Non-pigmented ciliary epithelial cell (primary cell): ENCODE results near the gene SNAP25.

Experiments used
- DNase-seq: peaks from one replicate; pipeline ENCODE4 v3.0.0-alpha.2; 2010; ENCODE audit warnings: low read depth

Gene SNAP25

DNA sequence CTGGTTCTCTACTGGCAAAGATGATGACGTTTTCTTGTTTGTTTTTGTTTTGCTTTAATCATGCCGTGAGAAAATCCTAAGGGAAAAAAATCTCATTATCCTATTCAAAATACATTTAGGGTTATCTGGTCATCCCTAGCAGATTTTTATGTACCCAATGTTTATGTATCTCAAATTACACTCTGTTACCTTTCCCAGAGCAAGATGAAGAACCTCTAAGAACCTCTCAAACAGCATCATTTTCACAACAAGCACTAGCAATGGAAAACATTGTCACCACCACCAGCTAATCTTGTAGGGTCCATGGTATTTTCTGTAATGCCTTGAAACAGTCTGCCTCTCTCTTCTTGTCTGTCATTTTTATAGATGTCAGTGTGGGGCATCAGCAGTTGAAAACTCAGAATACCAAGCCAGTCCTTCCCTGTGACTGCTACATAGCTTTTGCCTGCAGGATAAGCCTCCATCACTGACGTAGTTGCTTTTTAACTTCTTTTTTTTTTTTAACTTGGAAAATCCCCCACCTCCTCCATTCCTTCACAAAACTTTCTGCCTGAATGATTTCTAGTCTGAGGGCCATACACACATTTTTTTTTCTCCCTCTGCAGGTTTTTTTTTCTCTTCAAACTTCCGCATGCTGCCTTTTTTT is 2.4 kb upstream of the SNAP25 start:
- no peak for DNase-seq

DNA sequence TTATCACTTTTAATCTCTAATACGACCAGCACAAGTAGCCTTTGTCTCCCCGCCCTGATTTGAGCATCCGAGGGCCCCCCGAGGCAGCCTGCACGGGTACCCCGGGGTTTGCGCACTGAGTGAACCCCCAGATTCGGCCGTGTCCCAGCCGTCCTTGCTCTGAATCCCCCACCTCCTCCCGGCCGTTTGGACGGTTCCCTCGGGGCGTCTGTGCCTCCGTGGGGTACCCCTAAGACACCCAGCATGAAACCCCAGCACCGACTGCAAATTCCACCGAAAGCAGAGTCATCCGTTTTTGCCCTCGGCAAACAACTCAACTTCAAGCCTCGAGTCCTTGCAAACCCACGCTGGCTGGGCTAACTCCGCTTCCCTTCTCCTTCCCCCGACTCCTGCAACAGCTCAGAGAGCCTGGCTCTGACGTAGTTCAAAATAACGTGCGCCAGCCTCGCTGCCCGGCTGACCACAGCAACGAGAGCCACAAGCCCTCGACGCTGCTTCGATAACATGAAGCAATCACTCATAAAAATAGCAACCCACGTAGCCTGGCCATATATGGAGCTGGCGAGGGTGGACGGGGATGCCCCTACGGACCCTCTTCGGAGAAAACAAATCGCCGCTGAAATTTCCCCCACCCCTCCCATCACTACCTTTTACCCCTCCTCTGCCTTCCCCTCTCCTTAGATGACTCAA is 764 bp upstream of the SNAP25 start:
- DNase-seq, result peak; percentile 83

DNA sequence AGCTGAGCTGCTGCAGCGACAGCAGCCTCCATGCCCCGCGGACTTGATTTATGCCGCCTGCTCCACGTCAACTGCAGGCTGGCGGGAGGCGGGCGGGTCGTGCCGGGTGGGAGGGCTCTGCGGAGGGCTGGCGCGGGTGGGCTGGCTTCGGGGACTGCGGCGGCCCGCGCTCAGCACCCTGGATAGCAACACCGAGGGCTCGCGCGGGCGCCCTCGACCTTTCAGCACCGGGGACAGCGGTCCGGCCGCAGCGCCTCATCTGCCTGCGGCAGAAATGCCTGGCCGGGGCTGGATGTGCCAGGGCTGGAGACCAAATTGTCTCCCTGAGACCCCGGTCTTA is 792 bp downstream of the SNAP25 start:
- DNase-seq, result no peak

DNA sequence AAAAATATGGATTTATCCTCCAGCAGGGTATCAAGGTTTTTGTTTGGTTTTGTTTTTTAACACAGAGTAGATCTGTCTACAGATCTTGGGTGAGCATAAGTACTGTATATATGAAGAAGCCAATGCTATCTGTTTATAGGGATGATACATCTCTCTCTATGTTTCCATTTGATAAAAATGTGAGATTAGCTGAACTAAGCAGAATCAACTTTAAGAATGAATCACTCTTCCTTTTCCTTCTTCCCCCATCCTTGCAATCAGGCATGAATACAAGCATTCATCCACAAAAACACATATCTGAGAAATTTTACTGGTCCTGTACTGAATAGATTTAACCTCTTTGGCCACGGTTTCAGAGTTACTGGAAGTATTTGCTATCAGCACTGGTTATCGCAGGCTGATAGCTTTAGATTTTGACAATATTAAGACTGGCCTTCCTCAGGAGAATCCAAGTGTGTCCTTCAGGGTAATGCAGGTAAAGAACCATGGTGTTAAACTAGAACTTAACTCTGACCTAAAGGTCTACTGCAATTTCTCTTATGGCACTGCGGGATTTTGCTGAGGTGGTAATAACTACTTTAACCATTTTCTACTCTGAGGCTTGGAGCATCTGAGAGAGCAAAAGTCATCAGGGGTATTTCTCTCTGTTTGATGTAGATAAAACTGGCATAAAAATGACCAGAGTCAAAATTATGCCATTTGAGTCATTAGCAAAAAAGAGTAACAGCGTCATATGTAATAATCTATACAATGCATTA is 1.5 kb downstream of the SNAP25 start:
- DNase-seq, result no peak

DNA sequence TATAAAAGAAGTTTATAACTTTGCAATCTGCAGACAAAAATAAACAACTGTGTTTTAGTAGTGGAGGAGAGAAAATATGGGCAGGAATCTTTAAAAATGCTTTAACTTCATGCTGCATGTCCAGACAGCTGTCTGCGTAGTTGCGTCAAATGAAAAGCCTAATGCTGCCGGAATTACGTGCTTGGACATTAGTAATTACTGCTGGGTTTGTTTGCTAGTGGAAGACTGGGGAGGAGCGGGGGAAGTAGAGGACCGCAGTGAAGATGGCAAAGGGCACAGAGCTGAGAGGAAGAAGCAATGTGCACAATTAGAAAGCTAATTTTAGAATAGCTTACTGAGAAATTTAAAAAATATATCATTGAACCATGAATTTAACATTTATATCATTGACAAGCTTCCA is 2.4 kb downstream of the SNAP25 start:
- no peak for DNase-seq

DNA sequence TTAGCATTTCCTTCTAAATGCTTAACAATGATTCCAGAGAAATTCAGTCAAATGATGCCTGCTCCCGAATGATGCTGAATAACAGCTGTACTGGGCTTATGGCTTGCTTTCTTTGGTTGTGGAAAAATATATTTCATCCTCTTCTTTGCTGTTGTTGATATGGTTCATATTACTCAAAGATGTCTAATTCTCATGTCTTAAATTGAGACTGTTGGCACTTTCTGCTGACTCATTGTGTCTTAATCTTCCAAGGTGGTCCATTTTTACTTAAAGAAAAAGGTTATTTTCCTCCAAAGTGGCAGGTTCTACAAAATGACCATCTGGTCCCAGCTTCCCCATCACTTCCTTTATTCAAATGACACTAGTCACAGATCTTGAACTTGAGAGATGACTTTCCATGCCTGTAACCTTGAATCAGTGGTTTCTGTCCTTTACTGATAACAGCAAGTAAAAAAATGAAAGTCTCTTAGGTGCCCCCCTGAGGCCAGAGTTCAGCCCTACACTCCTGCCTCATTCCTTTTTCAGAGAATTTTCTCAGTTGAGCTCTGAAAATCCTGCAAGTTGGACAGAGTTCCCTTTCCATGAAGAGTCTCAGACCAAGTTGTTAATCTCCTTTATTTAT is 6.9 kb downstream of the SNAP25 start:
- no peak for DNase-seq

DNA sequence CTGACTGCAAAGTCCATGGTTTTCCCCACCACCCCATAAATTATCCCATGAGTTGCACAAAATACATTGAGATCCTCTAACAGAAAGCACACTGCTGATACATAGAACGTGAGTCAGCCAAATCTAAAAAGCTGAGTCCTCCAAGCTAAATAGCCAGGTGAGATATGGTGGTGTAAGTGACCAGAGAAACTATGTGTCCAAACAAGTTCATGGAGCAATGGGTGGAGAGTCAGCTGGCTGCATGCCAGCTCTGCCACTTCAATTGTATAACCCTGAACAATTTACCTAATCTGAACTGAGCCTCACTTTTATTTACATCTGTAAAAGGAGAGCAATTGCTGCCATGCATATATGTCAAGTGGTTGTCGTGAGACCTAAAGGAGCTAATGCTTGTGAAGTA is 9.7 kb downstream of the SNAP25 start:
- DNase-seq, result no peak

DNA sequence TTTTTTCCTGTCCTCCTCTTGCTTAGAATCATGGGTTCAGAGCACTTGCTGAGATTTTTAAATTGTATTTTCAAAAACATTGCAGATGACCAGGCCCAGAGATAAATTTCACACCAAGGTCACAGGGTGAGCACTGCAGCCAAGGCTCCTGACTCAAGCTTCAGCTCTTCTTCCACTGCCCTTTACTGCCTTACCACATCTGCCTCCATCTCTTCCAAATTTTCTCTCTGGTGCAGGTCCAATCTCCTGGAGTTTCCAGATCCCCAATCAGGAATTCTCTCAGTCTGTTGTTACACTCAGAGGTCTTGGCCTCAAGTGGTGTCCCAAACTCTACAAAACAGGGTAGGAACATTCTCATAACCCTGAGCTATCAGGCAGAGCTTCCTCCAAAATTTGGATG is 12.7 kb downstream of the SNAP25 start:
- DNase-seq, result no peak

DNA sequence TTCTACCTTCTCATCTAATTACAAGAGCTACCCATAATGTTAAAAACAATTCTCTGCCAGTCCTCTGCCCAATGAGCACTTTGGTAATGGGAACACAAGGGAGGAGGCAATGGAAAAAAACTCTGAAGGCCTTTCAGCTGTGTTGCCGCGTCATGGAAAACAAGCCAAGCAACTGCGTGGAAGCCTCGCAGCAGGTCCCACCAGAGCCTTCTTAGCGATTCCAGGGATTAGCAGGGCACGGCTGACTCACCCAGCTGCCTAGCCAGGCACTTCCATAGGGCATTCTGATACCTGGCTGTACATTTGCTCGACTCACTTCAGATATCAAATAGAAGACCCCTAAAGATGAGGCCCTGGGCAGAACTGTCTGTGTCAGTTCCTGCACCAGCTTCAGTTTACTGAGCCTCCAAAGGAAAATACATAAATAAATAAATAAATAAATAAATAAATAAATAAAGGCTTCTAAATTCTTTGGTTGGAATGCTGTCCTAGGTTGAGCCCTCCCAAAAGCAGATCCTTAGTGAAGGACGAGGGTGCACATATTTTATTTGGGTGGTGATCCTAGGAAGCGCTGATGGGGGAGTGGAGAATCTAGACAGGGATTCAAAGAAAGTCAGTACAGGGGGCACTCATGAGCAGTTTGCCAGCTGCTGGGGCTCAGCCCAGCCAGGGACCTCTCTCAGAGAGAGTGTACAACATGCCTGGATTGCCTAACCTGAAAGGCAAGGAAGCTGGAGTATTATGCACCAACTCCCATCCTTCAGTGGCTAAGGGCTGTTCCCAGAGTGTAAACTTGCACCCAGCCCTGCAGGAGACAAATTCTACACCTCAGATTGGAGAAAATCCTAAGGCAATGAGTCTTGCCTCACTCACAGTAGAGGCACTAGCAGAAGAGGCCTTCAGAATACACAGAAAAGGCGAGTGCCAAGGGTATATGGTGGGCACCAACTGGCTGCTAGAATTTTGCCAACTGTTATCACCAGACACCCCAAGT is 18.2 kb downstream of the SNAP25 start:
- no peak for DNase-seq

DNA sequence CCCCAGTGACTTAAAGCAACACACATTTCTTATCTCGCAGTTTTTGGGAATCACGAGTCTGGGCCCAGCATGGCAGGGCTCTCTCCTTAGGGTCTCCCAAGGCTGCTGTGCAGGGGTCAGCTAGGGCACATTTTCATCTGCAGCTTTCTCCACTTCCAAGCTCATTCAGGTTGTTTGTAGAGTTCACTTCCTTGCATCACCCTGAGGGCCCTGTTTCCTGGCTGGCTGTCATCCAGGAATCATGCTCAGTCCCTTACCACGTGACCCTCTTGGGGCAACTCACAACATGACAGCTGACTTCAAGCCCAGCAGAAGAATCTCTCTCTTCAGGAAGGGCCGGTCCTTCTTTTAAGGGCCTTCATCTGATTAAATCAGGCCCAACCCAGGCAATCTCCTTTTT is 21.3 kb downstream of the SNAP25 start:
- DNase-seq, result no peak

DNA sequence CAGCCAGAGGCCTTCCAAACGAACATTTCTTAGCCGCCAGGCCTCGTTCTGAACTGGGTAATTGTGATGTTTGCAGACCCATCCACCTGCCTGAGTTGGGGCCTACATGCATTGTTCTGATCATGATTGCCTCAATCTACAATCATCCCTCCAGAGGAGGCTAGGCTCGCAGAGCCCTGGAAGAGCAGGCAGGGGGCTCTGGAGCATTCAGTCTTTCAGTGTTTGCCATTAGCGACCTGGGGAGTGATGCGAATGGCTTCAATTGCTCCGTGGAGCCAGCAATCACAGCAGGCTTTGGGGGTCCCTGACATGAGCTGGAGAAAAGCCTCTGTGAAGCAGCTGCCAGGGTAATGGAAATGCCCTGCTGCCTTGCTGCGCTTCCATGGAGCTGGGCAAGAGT is 22.0 kb downstream of the SNAP25 start:
- no peak for DNase-seq

DNA sequence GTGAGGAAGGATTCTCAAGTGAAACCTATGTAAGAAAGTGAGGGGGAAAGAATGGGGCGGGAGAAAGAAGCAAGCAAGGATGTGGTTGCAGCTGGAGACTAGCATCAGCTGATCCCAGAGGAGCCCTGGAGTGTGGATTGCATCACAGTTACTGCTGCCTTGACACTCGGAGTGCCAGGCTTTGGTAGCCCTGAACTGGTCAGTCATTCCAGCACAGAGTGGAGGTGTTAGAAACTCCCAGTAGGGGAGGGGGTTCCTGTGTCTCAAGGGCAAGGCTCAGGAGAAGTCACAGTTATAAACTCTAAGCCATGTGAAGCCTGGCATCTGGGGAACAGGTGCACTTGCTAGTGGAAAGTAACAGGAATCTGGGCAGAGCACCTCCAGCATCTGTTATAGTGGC is 23.5 kb downstream of the SNAP25 start:
- no peak for DNase-seq

DNA sequence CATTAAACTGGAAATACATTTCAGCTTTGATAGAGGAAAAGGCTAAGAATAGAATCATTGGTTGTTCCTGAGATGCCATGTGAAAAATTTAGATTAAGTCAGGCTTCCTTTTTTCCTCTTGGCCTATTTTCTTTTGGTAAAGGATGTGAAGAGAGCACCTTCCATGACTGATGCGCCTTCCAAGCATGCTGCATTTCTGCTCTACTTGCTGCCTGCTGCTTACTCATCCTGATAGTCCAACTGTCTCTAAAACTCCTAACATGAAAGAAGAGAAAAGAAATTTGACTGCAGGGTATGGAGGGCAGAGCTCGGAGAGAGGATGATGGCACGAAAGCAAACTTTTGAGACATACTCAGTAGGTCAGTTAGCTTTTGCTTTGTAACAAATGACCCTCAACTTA is 28.8 kb downstream of the SNAP25 start:
- no peak for DNase-seq

DNA sequence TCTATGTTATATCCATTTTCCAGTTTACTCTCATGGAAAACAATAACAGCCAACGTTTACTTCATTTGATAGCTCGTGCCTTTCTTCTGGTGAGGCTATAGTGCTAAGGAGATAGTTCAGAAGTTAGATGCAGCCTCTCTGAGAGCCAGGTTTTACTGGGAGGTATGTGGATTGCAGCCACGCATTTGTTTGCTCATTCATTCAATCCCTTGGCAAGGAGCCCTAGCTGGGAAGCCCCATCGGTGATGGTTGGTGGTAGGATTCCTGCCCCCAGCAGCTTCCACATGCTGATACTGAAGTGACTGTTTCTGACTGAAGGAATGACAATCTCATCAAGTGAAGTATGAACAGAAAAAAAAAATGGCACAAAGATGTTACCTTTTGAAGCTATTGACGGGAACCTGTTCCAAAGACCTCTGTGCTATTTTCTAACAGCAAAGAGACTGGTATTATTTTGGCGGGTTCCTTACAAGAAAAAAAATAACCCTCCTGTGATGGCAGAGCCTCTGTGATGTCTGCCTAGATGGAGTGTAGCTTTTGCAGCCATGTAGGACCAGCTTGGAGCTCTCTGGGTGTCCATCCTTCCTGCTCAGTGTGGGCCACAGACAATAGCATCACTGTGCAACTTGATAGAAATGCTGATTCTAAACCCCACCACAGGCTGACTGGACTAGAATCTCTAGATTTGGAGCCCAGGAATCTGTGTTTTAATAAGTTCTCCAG is 30.6 kb downstream of the SNAP25 start:
- no peak for DNase-seq

DNA sequence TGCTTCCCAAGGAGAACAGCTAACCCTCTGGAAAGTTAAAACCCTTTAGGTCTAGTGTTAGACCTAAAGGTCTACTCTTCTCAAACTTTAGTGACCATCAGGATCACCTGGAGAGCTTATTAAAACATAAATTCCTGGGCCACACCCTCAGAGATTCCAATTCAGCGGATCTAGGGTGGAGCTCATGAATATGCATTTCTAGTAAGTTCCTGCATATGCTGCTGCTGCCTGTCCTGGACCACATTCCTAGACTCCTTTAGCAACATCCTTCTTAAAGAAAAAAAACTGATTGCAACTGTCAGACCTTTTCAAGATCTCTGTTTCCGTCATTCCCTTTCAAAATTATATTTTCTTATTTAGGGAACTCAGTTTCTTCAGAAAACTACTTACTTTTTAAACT is 31.2 kb downstream of the SNAP25 start:
- DNase-seq, result no peak

DNA sequence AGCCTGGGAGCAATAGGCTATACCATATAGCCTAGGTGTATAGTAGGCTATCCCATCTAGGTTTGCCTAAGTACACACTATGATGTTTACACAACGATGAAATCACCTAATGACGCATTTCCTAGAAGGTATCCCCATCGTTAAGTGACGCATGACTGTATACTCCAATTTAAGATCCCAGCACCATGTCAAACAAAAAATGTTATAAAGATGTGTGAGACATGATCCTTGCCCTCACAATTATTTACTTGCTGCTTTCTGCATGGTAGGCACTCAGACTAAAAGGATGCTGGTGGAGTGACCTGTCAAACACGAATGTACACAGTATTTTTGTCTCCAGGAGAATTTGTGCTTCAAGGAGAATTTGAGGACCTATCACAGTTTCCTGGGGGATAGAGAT is 32.3 kb downstream of the SNAP25 start:
- no peak for DNase-seq

DNA sequence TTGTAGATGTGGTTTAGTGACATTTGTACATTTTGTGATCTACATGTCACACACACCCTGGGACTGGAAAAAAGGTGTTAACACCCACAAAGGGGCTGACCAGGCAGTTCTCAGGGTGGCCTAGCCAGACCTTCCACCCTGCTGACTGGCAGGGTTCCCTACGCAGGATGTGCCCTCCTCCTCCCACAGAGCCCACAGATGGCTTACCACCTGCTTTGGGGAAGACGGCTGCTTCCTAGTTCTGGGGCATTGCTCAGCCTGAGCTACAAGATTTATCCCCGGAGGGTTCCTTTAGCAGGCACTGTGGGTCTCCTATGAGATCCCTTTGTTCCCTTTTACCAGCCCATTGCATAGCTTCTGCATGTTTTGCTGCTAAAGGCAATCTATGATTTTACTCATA is 35.1 kb downstream of the SNAP25 start:
- no peak for DNase-seq

DNA sequence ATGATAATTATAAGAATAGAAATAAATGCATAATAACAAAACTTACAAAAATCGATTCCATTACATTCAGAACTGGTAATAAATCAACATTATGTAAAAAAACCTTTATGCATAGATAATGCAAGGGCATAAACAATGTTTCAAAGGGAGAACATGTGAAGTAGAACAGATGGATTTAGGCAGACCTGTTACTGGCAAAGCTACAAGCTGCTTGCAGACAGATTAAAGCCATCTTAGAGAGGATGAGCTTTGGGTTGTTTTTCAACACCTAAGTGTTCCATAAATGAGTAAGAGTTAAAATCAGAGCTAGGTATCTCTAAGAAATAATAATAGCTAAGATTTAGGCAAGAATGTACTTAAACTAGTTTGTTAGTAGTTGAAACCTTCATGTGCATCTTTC is 37.2 kb downstream of the SNAP25 start:
- DNase-seq, result no peak

DNA sequence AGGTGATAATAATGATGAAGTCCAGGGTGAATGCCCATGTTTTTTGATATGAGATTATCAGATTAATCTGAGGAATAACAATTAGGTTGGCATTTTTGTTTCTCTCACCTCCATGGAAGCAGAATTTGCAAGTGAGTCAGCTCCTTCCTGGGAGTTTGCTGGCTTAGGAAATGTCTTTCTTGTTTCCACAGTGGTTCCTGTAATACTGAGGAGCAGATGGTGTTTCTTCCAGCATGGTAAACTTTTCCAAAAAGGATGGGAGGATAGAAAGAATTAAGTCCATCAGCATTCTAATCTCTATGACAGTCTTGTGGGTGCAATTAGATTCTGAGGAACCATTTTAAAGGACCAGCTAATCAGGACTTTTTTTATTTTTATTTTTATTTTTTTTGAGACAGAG is 40.5 kb downstream of the SNAP25 start:
- no peak for DNase-seq

DNA sequence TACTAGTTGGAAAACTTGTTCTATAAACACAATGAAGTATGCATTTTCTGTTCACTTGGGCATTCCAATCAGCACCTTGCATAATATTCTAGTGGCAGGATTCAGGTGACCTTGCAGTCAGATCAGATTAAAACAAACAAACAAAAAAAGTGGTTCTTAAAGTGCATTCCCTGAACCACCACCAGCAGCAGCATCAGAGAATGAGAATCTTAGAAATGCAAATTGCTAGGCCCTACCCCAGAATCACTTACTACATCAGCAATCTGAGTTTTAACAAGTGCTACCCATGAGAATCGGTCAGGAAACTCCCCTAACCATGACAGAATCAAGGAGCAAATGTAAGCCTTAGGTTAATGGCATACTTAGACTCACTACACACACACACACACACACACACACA is 41.7 kb downstream of the SNAP25 start:
- no peak for DNase-seq

DNA sequence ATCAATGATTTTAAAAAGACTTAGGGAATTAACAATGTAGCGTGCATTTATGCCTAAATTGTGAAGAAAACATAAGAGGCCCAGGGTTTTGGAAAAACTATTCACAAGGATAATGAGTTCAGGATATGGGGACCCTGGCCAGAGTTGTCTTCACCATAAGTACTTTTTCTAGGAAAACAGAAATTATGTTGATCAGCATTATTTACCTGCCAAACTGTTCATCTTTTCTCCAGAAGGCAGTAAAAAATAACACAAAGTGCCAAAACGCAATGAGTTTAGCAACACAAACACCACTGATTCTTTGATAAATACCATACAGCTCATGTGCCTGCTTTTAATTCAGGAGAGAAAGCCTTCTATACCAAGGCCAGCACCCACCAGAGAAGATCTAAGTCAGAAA is 43.1 kb downstream of the SNAP25 start:
- DNase-seq, result no peak
